HCT116 (cell line): ENCODE data around the gene ANO4. TPM values are rescaled to one million over a fixed set of nuclear protein-coding genes. Genes with fewer than 3 reads are reported as not detected.

Source experiments
- ATAC-seq: fragments of 200-7000 bp; cut with Tn5 transposase; 2 replicates; pipeline ENCODE4 v1.9.1; 2020; ENCODE audit warnings: mild to moderate bottlenecking, moderate library complexity
- BruUV-seq: library from RNA; stranded (reverse); fragments of 400-500 nt; replicated peaks from 2 replicates; lab custom pipeline; 2021; lab: Mats Ljungman, UMichigan
- CTCF ChIA-PET: fragments of 300-600 bp; sonication (Branson Sonifier 250); formaldehyde crosslinking; loops from one replicate; lab custom pipeline; 2021; ENCODE audit warnings: antibody characterized with exemption; lab: Charles Lee
- POLR2A ChIA-PET: fragments of 300-600, 350-600 bp; sonication (Branson Sonifier 250); formaldehyde crosslinking; loops from one replicate; lab custom pipeline; 2021; ENCODE audit warnings: antibody characterized with exemption; lab: Charles Lee
- RAD21 ChIA-PET, 2 experiments: fragments of 300-600 bp; sonication (Branson Sonifier 250); formaldehyde crosslinking; loops; one replicate each; lab custom pipeline; 2023; ENCODE audit warnings: low total read pairs in 2 of 2; ENCODE audit not compliant: uncharacterized antibody in 2 of 2, unreplicated experiment in 2 of 2, low non-redundant PET in 1 of 2; lab: Charles Lee
- DNase-seq: peaks from one replicate; pipeline ENCODE4 v3.0.0-alpha.2; 2010; ENCODE audit warnings: low read depth, low spot score
- H2AFZ ChIP-seq: fragments of 200-600 bp; shearing (Covaris generic), sonication (generic); 2 replicates; pipeline ENCODE4 v1.6.1; 2017; ENCODE audit warnings: low read depth, mixed run types, mixed read lengths, antibody characterized with exemption, low read length; ENCODE audit not compliant: poor library complexity, severe bottlenecking
- H3K27ac ChIP-seq: 2 replicates; pipeline ENCODE4 v1.5.1; 2012; ENCODE audit warnings: low read depth, low read length
- H3K27me3 ChIP-seq: fragments of 200-600 bp; sonication (generic); 2 replicates; pipeline ENCODE4 v1.6.1; 2016; ENCODE audit warnings: mixed run types, low read length, mixed read lengths; ENCODE audit not compliant: insufficient read depth
- H3K36me3 ChIP-seq, 2 experiments: fragments of 200-500 bp in 1 of 2; fragments of 200-600 bp in 1 of 2; sonication (Bioruptor generic) in 1 of 2; sonication (generic) in 1 of 2; 2 replicates each; pipeline versions ENCODE4 v1.5.1 to v1.6.1; 2014 to 2016; ENCODE audit warnings: low read length in 2 of 2, inconsistent platforms in 1 of 2, mixed read lengths in 1 of 2, mixed run types in 1 of 2; ENCODE audit not compliant: insufficient read depth in 2 of 2, control insufficient read depth in 1 of 2
- H3K4me1 ChIP-seq, 2 experiments: fragments of 200-600 bp in 1 of 2; sonication (generic) in 1 of 2; 2 replicates each; pipeline versions ENCODE4 v1.5.1 to v1.6.1; 2012 to 2017; ENCODE audit warnings: low read length in 2 of 2, inconsistent platforms in 1 of 2, mild to moderate bottlenecking in 1 of 2, mixed read lengths in 1 of 2, mixed run types in 1 of 2, moderate library complexity in 1 of 2; ENCODE audit not compliant: insufficient read depth in 2 of 2, control insufficient read depth in 1 of 2
- H3K4me2 ChIP-seq: fragments of 200-600 bp; sonication (generic); 2 replicates; pipeline ENCODE4 v1.6.1; 2017; ENCODE audit warnings: mixed run types, low read length, mixed read lengths
- H3K4me3 ChIP-seq, 2 experiments: fragments of 200-600 bp in 1 of 2; sonication (generic) in 1 of 2; replicated peaks in 1 of 2; 2 replicates each; pipeline ENCODE4 v1.5.1; 2011 to 2016; ENCODE audit warnings: low read length in 2 of 2, control low read depth in 1 of 2, low read depth in 1 of 2, mild to moderate bottlenecking in 1 of 2, mixed read lengths in 1 of 2, mixed run types in 1 of 2
- H3K79me2 ChIP-seq: fragments of 200-600 bp; sonication (generic); 2 replicates; pipeline ENCODE4 v1.6.1; 2017; ENCODE audit warnings: mild to moderate bottlenecking, mixed run types, low read length, moderate library complexity, mixed read lengths; ENCODE audit not compliant: insufficient read depth
- H3K9ac ChIP-seq: fragments of 200-600 bp; sonication (generic); 2 replicates; pipeline ENCODE4 v1.6.1; 2016; ENCODE audit warnings: low read length, mixed read lengths
- H3K9me2 ChIP-seq: fragments of 200-600 bp; sonication (generic), shearing (Covaris generic); 2 replicates; pipeline ENCODE4 v1.6.1; 2017; ENCODE audit warnings: mixed run types, mild to moderate bottlenecking, moderate library complexity; ENCODE audit not compliant: insufficient read depth
- H3K9me3 ChIP-seq, 2 experiments: fragments of 200-500 bp in 1 of 2; fragments of 200-600 bp in 1 of 2; sonication (Bioruptor generic) in 1 of 2; sonication (generic) in 1 of 2; 2 replicates each; pipeline ENCODE4 v1.6.1; 2014 to 2017; ENCODE audit warnings: low read length in 2 of 2, mixed read lengths in 2 of 2, inconsistent platforms in 1 of 2, low read depth in 1 of 2, mild to moderate bottlenecking in 1 of 2, mixed run types in 1 of 2, moderate library complexity in 1 of 2; ENCODE audit not compliant: control insufficient read depth in 1 of 2, insufficient read depth in 1 of 2
- H4K20me1 ChIP-seq: fragments of 200-600 bp; sonication (generic), shearing (Covaris generic); 2 replicates; pipeline ENCODE4 v1.6.1; 2017; ENCODE audit warnings: mixed run types, mild to moderate bottlenecking, moderate library complexity; ENCODE audit not compliant: insufficient read depth
- CBX3 ChIP-seq: IDR thresholded peaks from 2 replicates; pipeline ENCODE4 v1.6.1; 2012; ENCODE audit warnings: low read depth
- EZH2 ChIP-seq: fragments of 200-600 bp; sonication (generic); IDR thresholded peaks from 2 replicates; pipeline ENCODE4 v1.6.1; 2017; ENCODE audit warnings: antibody characterized with exemption, mixed run types
- FOSL1 ChIP-seq: IDR thresholded peaks from 2 replicates; pipeline ENCODE4 v1.6.1; 2012; ENCODE audit warnings: low read depth
- JUND ChIP-seq: IDR thresholded peaks from 2 replicates; pipeline ENCODE4 v1.6.1; 2012
- MAX ChIP-seq: IDR thresholded peaks from 2 replicates; pipeline ENCODE4 v1.6.1; 2012
- POLR2A ChIP-seq: IDR thresholded peaks from 2 replicates; pipeline ENCODE4 v1.7.0; 2011; ENCODE audit warnings: borderline replicate concordance; ENCODE audit not compliant: insufficient read depth, insufficient read length; ENCODE audit errors: extremely low read depth
- SIN3A ChIP-seq: IDR thresholded peaks from 2 replicates; pipeline ENCODE4 v1.6.1; 2012; ENCODE audit warnings: low read depth
- SP1 ChIP-seq: IDR thresholded peaks from 2 replicates; pipeline ENCODE4 v1.6.1; 2012; ENCODE audit warnings: low read depth
- SRF ChIP-seq: IDR thresholded peaks from 2 replicates; pipeline ENCODE4 v1.6.1; 2012; ENCODE audit warnings: low read depth
- ZFX ChIP-seq: fragments of 450-650 bp; IDR thresholded peaks from 2 replicates; pipeline ENCODE4 v1.6.1; 2017
- intact Hi-C: fragments of 100-400 bp; cut with micrococcal nuclease; formaldehyde crosslinking; loops from 2 replicates; pipeline ENCODE4 v1.10.0; 2022
- total RNA-seq: library from RNA; stranded (reverse); gene quantifications from one replicate; pipeline ENCODE4 v1.2.1, GENCODE V29; 2021; ENCODE audit not compliant: unreplicated experiment

Gene ANO4
- total RNA-seq, 1 experiment from 2014 or later = 1.7 TPM

- no peak overlapping the region for H3K4me3 ChIP-seq
- intact Hi-C loops = no loop called here
- ATAC-seq (peak; percentile 67; the same call in 1 of the 2 replicates), DNase-seq (peak; percentile 7)
- BruUV-seq = no TSS peak
- no peaks in the 10 kb centered on the region for H3K9me2 ChIP-seq
- POLR2A ChIA-PET = no interaction called here
- H3K27me3 ChIP-seq = no peaks in the 10 kb centered on the region
- H3K4me1 ChIP-seq = peaks cover 4 to 13% of the 10 kb centered on the region in 2 experiments
- H3K79me2 ChIP-seq = no peaks in the 10 kb centered on the region
- CTCF ChIA-PET = interaction anchor here (6.0 kb wide), 1 partner anchor 499 kb away, joined by 30 read pairs; no protein-coding TSS in a partner anchor
- peak overlapping the region; percentile 12; the same call in 1 of the 2 replicates for H3K4me2 ChIP-seq
- TF ChIP-seq MAX (no peak), SP1 (no peak), CBX3 (no peak), EZH2 (no peak), SRF (no peak), JUND (0 out of 2 replicates have a peak, but pooled peaks have one; percentile 23), POLR2A (no peak), ZFX (no peak), FOSL1 (0 out of 2 replicates have a peak, but pooled peaks have one; percentile 13), SIN3A (no peak)
- RAD21 ChIA-PET = no interaction called here
- H3K9ac ChIP-seq = no peak overlapping the region
- H3K27ac ChIP-seq = no peak overlapping the region
- no peak overlapping the region for H2AFZ ChIP-seq
- H4K20me1 ChIP-seq = no peaks in the 10 kb centered on the region
- no peaks in the 10 kb centered on the region for H3K9me3 ChIP-seq
- H3K36me3 ChIP-seq = no peaks in the 10 kb centered on the region
Measured at GRCh38 chr12:100823963-100824362, 29.4 kb downstream of the ANO4 start.

- no peak for DNase-seq
- RAD21 ChIA-PET = no interaction called here
- H3K4me1 ChIP-seq = peaks cover 4 to 13% of the 10 kb centered on the region in 2 experiments
- CTCF ChIA-PET = interaction anchor here (6.0 kb wide), 1 partner anchor 499 kb away, joined by 30 read pairs; no protein-coding TSS in a partner anchor
- no peaks in the 10 kb centered on the region for H3K27me3 ChIP-seq
- no TSS peak for BruUV-seq
- H3K9ac ChIP-seq = no peak overlapping the region
- no peaks in the 10 kb centered on the region for H4K20me1 ChIP-seq
- POLR2A ChIA-PET = no interaction called here
- H3K4me2 ChIP-seq = 0 out of 2 replicates have a peak overlapping the region, but pooled peaks have one; percentile 12
- no peaks in the 10 kb centered on the region for H3K79me2 ChIP-seq
- intact Hi-C loops = no loop called here
- no peak overlapping the region for H3K27ac ChIP-seq
- no peaks in the 10 kb centered on the region for H3K36me3 ChIP-seq
- H3K9me3 ChIP-seq = no peaks in the 10 kb centered on the region
- no peak for ATAC-seq
- H3K4me3 ChIP-seq = no peak overlapping the region
- H2AFZ ChIP-seq = no peak overlapping the region
- no peak for TF ChIP-seq SP1
- no peaks in the 10 kb centered on the region for H3K9me2 ChIP-seq
Measured at GRCh38 chr12:100824476-100824875, 29.9 kb downstream of the ANO4 start.
